ENCODE results near the gene UBE2B.

UBE2B gene

GRCh38 chr5:134438721-134439123, 67.4 kb downstream of the UBE2B start:
- no peak for ATAC-seq

- ATAC-seq, result no peak
Measured at GRCh38 chr5:134439210-134439654, 67.9 kb downstream of the UBE2B start.

GRCh38 chr5:134440201-134440755, 68.9 kb downstream of the UBE2B start:
- no peak for ATAC-seq
